Measurements from ENCODE around the gene FAM210A.

DNA sequence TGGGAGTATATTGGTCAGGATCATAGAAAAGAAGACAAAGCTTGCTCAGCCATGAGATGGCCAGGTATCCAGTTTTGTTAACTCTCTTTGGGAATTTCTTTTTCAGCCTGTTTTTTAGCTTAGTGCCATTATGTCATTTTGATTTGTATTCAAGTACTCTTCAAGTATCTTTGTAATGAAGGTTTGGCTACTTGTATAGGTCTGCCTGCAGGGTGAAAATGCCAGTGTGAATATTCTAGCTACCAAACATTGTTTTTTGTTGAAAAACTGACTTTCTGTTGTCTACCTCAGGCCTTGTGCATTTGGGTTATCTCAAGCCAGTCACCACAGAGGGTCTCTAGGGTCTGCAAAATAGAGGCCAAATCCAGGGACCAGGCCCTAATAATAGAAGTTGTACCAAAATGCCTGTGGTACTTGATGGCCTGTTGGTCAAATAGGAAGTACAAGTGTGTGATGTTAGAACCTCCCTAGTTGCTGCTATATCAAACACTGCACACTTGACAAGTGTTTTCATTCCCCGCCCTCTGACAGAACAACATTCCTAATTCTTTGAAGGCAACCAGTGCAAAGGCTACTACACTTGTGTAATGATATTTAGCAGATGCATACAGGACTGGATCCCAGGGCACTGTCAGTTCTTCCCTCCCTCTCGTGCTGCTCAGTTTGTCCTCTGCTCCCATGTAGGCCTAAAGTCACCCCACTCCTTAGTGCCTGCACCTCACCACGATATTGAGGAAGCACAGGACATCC lies 36.5 kb upstream of the FAM210A start:
- TF ChIP-seq, protein P1, sequence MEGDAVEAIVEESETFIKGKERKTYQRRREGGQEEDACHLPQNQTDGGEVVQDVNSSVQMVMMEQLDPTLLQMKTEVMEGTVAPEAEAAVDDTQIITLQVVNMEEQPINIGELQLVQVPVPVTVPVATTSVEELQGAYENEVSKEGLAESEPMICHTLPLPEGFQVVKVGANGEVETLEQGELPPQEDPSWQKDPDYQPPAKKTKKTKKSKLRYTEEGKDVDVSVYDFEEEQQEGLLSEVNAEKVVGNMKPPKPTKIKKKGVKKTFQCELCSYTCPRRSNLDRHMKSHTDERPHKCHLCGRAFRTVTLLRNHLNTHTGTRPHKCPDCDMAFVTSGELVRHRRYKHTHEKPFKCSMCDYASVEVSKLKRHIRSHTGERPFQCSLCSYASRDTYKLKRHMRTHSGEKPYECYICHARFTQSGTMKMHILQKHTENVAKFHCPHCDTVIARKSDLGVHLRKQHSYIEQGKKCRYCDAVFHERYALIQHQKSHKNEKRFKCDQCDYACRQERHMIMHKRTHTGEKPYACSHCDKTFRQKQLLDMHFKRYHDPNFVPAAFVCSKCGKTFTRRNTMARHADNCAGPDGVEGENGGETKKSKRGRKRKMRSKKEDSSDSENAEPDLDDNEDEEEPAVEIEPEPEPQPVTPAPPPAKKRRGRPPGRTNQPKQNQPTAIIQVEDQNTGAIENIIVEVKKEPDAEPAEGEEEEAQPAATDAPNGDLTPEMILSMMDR (IDR thresholded peaks at IDR 0.05) = no peak
- TF ChIP-seq EZH2 (IDR thresholded peaks at IDR 0.05; ENCODE audit: borderline replicate concordance, insufficient read depth, low read depth, low read length, poor library complexity, severe bottlenecking) = no peak
